Choroid plexus epithelial cell (primary cell): Measurements from ENCODE around the gene POGK.
A peak's percentile ranks its signal among the peaks of the same experiment; 100 is the strongest.

Source experiments
- DNase-seq: peaks from one replicate; pipeline ENCODE4 v3.0.0-alpha.2; 2010; ENCODE audit warnings: low read depth
- H3K4me3 ChIP-seq: 2 replicates; pipeline ENCODE4 v1.5.1; 2011; ENCODE audit warnings: low read depth, mild to moderate bottlenecking, control low read depth, low read length, moderate library complexity
- CTCF ChIP-seq: conservative IDR thresholded peaks from 2 replicates; pipeline ENCODE4 v1.5.1; 2011; ENCODE audit warnings: low read depth, mild to moderate bottlenecking, control low read depth, inconsistent platforms, low read length, moderate library complexity

POGK gene

DNA sequence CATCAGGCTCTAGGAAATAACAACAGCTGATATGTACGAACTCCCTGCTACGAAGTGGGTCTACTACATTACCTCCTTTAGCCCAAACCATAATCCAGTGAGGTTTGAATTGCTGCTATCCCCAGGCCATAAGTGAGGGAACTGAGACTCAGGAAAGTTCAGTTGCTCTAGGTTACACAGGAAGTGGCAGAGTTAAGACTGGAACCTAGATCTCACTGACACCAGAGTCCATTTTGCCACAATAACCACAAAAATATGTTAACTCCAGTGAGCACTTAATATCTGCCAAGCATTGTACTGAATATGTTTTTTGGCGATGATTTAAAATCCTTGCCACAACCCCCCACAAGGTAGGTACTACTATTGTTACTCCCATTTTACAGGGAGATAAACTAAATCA is 45.7 kb downstream of the POGK start:
- no peak overlapping the region for H3K4me3 ChIP-seq
- DNase-seq = no peak
- no peak for TF ChIP-seq CTCF

DNA sequence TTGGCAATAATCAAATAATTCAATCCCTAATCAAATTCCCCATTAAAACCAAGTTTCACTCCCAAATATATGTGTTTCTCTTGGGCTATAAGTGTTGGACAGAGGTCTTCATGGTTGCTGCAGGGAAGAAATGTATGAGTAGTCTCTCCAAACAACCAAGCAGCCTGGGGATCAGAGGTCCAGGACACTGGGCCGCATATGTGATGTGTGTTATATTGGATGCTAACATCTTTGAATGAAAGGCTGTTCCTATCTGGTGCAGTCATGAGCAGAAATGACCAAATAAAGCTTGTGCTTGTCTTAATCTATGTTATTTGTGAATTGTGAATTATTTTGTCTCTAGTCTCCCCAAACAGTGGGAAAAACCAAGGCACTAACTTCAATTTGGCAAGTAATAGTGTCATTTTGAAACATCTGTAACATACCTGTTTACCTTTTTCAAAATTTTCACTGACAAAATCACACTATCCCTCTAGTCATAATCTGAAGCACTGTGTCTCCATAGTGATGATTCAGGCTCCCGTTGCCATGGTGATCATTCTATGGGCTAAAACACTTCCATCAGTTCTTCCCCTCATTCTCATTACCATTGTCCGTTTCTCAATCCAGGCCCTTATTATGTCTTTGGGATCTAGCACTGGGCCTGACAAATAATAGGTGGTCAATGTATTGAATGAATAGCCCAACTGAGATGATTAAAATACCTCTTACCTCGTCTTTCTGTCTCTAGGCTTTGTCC is 49.3 kb downstream of the POGK start:
- no peak overlapping the region for H3K4me3 ChIP-seq
- no peak for DNase-seq
- TF ChIP-seq CTCF = no peak

DNA sequence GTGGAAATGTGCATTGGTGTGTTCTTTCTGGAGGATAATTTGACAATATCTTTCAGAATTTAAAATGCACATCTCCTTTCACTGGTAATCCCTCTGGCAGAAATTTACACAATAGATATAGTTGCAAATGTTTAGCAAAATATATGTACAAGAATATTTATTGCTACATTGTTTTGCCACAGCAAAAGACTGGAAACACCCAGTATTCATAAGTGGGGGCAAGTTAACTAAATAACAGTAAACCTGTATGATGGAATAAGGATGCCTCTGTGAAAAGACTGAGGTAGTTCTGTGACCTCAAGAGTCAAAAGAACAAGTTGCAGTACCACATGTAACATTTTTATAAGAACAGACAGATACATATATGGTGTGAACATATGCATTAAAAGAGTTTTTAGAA is 50.5 kb downstream of the POGK start:
- H3K4me3 ChIP-seq = no peak overlapping the region
- no peak for TF ChIP-seq CTCF
- no peak for DNase-seq

DNA sequence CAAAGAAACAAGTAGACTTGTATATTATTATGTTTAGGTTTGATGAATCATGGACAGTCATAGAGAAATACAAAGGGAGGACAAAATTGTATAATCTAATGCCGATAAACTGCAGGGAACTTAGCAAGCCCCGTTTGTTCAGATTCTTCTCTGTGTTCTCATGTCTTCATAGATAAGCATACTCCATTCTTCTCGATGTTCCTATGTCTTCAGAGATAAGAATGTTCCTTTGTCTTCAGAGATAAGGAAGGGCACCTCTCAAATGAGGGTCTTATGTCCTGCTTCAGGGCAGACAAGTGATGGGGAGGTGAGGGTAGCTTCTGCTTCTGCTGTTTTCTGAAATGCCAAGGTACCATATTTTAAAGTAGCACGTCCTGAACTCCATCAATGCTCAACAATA is 56.5 kb downstream of the POGK start:
- DNase-seq = no peak
- no peak for TF ChIP-seq CTCF
- H3K4me3 ChIP-seq = no peak overlapping the region

GRCh38 chr1:166899769-166900168 is 60.5 kb downstream of the POGK start:
- no peak for TF ChIP-seq CTCF
- DNase-seq = no peak
- H3K4me3 ChIP-seq = no peak overlapping the region

DNA sequence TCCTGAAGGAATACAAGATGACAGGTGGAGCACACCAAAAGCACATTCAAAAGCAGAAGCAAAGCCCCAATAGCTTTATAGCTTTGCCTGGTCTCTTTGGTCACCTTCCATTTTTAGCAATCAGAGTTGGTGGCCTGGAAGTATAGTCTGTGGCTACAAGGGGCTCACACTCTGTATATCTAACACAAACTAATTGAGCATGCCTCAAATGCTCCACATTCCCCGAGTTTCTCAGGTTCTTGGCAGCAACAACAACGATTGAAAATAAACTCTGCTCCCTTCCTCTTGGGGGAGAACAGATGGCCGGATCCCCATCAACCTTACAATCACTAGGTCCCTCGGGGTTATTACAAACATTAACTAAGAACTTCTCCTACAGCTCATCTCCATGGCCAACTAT is 61.7 kb downstream of the POGK start:
- peak; percentile 28 for DNase-seq
- H3K4me3 ChIP-seq = no peak overlapping the region
- no peak for TF ChIP-seq CTCF

GRCh38 chr1:166902279-166902678 is 63.0 kb downstream of the POGK start:
- no peak for TF ChIP-seq CTCF
- no peak overlapping the region for H3K4me3 ChIP-seq
- DNase-seq = peak; percentile 43
